Activated T-cell treated with anti-CD3 and anti-CD28 coated beads for 1 hour (primary cell): ENCODE measurements around the gene DTL.
A peak's percentile ranks its signal among the peaks of the same experiment; 100 is the strongest.
"Not testable (repeated sequence)": the region's sequence is repeated elsewhere in the genome, so short reads cannot be mapped to it uniquely, and the experiment has no call there.

Source experiments
- DNase-seq: peaks from one replicate; pipeline ENCODE4 v3.0.0-alpha.2; 2020; ENCODE audit warnings: low read depth

The DTL gene

DNA sequence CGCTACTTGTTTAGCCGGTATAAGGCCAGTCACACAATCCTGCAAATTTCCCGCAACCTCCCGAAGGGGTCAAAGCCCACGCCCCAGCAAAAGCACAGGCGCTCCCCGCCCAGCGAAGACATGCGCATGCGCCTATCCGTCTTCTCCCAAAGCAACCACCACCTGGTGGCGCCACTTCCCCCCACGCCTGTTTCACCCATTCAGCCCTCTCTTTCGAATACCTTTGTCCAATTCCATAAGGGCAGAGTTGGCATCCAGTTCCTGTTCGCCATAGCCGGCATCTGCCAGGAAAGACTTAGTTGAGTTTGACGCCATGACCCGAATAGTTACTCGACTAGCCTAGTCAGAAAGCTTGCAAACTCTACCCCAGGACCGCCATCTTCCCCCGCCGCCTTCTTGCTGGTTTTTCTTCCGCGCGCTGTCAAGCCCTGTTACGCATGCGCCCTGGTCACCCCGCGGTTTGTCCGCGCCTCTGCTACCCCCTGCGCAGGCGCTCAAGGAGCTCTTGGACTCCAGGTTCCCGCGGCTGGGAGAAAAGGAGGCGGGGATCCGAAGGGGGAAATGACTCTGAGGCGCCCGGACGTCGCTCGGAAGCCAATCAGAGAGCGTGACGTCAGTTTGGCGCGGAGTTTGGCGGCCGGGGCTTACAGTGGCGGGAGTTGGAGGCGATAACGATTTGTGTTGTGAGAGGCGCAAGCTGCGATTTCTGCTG lies at the start of gene DTL, which contains the start of gene INTS7:
TSS of gene DTL (plus strand) at position 626 of the 712 bp plus-strand sequence. CDS start 143 bp downstream, outside the sequence.
TSS of gene INTS7 (minus strand) at position 435 of the 712 bp plus-strand sequence. CDS start at position 315, 120 bp downstream.
- DNase-seq, result peak; percentile 97

DNA sequence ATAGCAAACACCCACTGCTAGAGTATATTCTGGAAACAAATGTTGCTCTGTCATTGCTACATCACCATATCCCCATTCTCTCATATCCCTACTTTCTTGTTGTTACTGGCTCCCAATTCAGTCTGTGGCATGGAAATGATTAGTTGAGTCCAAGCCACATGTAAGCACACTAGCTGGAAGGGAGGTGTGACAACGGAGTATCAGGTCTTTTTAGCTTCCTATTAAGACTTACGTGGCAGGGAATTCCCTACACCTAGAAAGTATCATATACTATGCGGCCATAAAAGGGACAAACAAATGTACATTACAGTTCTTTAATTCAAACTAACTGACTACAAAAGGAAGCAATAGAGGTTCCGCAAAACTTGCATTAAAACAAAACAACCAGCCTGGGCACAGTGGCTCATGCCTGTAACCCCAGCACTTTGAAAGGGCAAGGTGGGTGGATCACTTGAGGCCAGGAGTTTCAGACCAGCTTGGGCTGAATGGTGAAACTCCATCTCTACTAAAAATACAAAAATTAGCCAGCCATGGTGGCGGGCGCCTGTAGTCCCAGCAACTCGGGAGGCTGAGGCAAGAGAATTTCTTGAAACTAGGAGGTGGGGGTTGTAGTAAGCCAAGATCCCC lies 48.8 kb upstream of the DTL start:
- no peak for DNase-seq

GRCh38 chr1:211991695-211992094 lies 43.9 kb upstream of the DTL start:
- no peak for DNase-seq

- not testable (repeated sequence) for DNase-seq
Observed at GRCh38 chr1:211997426-211997825, 38.1 kb upstream of the DTL start.

GRCh38 chr1:212002536-212002935 lies 33.0 kb upstream of the DTL start:
- no peak for DNase-seq

DNA sequence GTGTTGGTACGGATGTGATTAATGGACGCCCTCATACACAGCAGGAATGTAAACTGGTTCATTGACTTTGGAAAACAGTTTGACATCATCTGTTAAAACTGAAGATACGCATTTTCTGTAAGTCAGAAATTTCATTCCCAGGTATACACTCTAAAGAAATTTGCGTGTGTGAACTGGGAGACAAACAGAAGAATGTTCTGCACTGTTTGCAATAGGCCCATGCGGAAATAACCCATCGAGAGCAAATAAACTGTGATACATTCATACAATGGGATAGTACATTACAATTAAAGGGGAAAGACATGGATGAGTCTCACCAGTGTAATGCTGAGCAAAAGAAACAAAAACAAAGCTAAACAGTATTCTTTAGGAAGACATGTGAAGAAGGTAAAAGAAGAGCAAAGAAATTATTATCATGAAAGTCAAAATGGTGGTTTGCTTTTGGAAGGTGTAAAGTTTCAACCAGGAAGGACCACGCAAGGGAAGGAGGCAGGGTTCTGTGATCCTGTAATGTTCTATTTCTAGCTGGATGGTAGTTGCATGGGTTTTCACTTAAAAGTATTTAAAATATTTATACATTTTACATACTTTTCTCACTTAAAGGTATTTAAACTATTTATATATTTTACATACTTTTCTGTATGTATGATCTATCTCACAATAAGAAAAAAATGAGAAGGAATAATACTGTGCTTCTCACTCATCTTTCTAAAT lies 30.5 kb upstream of the DTL start:
- DNase-seq, result no peak

DNA sequence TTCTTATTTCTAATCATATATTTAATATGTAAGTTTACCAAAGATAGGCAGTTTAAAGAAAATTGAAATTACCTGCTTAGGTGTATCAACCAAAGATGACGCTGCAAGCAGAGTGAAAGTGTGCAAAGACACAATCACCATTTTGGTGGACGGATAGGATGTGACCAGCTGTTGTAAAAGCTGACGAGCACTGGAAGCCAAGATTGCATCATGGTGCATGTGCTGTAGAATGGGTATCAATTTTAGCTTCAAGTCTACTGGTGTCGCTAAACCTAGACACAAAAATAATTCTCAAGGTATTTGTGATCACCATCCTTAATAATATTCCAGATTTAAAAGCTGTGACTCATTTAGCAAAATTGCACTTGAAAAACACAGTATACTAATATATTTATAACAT lies 28.4 kb upstream of the DTL start:
- no peak for DNase-seq

- no peak for DNase-seq
Observed at GRCh38 chr1:212007886-212008285, 27.7 kb upstream of the DTL start.

GRCh38 chr1:212009561-212009960 lies 26.0 kb upstream of the DTL start:
- DNase-seq, result no peak

DNA sequence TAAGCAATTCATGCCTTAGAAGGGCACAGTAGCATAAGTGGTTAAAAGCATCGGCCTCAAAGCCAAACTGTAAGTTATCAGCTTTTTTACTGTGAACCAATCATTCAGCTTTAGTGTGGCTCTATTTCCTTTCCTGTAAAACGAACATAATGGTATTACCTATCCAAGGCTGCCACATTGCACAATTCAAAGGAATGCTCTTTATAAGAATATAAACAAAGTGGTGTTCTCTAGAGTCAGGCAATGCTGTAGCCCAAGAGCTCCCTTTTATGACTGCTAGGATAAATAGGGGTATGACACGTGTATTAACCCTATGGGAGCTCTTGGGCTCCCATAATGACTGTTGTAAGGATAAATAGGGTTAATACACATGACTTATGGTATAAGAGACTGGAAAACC lies 25.5 kb upstream of the DTL start:
- DNase-seq, result no peak

GRCh38 chr1:212012034-212012740 lies 23.4 kb upstream of the DTL start:
- DNase-seq, result peak; percentile 46

GRCh38 chr1:212013672-212014071 lies 21.9 kb upstream of the DTL start:
- DNase-seq, result no peak

GRCh38 chr1:212020975-212021374 lies 14.6 kb upstream of the DTL start:
- no peak for DNase-seq

DNA sequence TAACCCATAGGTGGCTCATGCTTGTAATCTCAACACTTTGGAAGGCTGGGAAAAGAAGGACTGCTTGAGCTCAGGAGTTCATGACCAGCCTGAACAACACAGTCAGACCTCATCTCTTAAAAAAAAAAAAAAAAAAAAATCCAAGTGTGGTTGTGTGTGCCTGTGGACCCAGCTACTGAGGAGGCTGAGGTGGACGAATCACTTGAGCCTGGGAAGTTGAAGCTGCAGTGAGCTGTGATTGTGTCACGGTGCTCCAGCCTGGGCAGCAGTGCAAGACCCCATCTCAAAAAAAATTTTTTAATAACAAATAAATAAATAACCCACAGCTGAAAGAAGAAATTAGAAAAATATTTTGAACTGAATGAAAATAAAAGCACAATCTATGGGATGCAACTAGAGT lies 14.0 kb upstream of the DTL start:
- DNase-seq, result no peak

GRCh38 chr1:212022908-212023307 lies 12.6 kb upstream of the DTL start:
- not testable (repeated sequence) for DNase-seq

- no peak for DNase-seq
Observed at GRCh38 chr1:212024469-212025149, 10.9 kb upstream of the DTL start.

- DNase-seq, result not testable (repeated sequence)
Observed at GRCh38 chr1:212027727-212028126, 7.8 kb upstream of the DTL start.

- no peak for DNase-seq
Observed at GRCh38 chr1:212030936-212031528, 4.5 kb upstream of the DTL start.

DNA sequence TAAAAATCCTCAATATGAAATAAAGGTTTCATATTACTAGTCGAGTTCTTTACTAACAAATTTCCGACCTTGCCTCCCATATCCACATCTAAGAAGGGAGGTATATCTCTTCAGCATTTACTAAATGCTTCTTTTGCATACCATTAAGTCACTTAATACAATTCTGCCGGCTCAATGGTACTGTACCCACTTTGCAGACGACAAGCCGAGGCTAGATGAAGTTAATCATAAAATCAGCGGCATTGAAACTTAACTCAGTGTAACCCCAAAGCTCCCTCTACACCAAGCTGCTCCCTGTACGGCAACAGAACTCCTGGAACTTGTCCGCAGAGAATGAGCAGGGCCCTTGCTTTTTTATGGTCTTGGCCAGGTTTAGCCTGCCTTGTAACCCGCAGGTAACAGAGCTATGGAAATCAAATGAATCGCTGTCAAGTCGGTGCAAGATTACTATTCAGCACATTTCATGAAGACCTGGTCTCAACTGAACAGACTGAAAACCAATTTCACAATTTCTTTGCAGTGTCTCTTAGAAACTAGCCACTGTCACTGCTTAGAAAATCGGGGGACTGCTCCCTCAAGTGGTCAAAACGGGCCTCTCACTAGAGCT lies 929 bp upstream of the DTL start:
- DNase-seq, result no peak

- DNase-seq, result no peak
Observed at GRCh38 chr1:212035835-212036605, 472 bp downstream of the DTL start.
